ENCODE data around the gene CLCN2.

Gene CLCN2

GRCh38 chr3:184296616-184297015, 64.8 kb downstream of the CLCN2 start:
- no peak for DNase-seq (ENCODE audit: low read depth in 3 of 3)

Measured in stimulated activated CD4-positive, alpha-beta T cell treated with anti-CD3 and anti-CD28 coated beads, TNF-alpha, amount 100 ng/mL, for 48 hours (primary cell).